8988T (cell line): ENCODE measurements around the gene DGKG.

ENCODE experiments used
- DNase-seq: peaks from one replicate; pipeline ENCODE4 v3.0.0; 2011

Gene DGKG

DNA sequence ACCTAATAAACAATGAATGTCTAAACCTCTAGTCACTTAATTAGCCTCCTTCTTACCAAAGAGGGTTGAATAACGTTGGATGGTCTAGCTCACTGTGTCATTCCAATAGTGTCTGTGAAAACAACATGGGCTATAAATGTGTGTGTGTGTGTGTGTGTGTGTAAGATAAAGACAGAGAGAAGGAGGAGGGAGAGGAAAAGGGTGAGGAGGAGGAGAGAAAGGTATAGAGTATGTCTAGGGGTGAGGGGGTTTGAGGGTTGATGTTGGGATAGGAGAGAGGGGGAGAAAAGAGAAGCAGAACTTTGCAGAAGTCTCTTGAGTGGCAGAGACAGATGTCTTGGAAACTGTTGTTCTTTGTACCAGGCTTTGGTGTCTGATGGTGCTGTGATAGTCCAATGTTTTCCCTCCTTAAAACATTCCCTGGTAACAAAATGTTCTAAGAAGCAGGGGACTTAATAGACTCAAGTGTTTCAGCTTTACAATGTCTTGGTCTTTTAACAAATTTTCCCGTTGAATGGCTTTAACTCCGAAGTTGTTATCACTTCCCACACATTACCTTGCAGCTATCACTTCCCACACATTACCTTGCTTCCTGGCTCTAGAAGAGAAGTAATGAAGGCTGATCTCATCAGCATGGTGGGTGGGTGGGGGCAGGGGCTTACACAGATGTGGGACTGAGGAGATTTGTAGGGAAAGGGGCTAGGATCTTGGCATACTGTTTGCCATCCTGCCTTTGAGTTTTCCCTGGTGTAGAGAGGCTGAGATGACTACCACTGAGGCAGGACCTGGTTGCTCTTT lies 195.3 kb downstream of the DGKG start:
- no peak for DNase-seq

DNA sequence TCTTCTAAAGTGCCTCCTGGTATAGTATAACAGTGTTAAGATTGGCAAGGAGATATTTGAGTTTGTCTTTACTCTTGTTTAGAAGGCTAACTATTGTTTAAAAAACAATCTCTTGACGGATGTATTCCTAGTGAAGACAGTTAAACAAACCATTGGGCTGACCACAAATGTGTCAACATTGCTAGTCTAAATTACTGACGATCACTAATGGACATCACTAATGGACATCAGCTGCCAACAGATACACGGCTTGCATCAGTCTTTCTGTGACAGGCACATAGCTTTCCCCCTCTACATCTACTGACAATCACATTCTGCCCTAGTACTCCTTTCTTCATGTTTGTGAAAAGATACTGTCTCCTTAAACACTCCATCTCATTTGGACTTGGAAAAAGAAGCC lies 196.0 kb downstream of the DGKG start:
- no peak for DNase-seq

DNA sequence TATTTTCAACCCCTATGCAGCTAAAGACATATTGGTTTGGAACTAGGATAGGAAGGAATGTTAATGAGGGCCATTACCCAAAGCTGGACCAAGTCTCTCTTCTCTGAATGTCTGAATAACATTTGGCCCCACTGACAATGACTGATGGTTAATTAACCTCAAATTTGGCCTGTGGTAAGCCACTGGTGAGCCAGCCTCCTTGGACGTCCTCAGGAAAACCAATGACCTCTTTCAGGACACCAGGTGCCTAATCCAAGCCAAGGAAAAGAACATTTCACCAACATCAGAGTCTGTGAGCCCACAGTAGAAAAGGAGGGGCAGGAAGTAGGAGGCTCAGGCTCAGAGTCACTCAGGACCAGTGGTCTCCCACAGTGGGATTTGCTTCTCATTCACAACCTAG lies 196.7 kb downstream of the DGKG start:
- DNase-seq = no peak

DNA sequence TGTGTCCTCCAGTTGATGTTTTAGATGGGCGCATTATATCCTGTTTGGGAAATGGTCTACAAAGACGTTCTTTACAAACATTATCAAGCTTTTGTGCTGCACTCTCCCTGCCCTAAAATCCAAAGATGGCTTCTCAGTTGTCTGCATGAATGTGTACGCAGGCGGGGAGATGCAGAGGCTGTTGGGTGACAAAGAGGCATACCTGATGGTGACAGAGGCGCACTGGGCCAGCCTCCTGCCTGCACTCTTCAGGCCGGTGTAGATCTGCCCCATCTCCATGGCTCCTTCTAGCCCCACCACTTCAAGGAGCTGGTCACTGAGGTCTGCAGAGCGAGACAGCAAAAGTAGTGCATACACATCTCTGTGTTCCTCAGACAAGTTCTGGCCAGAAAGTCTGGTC lies 197.3 kb downstream of the DGKG start:
- no peak for DNase-seq

DNA sequence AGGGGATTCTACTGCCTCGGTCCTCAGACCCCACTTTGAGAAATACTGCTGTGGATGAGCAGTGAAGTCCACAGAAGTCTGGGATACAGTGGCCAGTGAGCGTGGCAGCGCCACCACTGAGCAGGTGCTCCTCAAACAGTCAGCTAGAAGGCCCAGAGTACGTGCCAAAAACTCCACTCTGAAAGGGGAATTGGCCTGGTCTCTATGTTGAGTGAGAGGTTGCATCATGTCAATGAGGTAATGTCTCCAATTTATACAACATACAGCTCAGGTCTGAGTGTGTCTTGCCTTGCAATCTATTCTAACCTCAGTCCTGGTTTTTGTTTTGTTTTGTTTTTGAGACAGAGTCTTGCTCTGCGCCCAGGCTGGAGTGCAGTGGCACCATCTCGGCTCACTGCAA lies 199.8 kb downstream of the DGKG start:
- DNase-seq = no peak

DNA sequence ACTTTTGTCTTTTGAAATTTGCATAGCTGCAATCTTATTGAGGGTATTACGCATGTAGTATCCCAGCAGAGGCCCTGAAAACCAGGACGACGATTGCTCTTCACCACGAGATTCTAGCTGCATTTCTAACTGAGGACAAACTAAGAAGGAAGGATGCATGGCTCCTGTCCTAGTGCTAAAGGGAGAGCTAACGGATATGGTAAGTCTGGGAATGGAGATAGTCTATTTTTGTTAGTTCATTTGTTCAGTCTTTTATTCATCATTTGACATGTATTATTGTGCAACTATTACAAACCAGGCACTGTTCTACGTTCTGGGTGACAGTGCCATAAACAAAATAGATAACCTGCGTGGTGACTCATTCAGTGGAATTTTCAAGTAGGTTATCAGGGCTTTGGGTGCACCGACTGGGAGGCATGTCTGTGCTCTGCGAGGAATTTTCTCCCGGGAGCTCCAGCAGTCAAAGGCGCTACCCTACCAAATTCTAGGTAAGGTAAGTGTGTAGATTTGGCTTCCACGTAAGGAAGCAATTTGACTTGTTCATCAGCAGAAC lies 201.3 kb downstream of the DGKG start:
- no peak for DNase-seq

DNA sequence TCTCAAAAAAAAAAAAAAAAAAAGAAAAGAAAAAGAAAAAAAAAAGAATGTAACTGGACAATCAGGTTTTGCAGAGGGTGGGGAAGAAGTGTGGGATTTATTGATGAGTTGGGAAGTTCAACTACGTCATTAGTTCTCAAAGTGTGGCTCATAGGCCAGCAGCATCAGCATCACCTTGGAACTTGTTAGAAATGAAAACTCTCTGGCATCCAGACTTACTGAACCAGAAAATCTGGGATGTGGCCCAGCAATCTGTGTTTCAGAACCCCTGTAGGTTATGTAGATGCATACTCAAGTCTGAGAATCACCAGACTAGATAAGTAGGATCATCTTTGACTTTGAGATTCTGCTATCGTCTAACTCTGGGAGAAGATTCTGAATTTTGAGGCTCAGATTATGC lies 207.4 kb downstream of the DGKG start:
- DNase-seq = no peak

DNA sequence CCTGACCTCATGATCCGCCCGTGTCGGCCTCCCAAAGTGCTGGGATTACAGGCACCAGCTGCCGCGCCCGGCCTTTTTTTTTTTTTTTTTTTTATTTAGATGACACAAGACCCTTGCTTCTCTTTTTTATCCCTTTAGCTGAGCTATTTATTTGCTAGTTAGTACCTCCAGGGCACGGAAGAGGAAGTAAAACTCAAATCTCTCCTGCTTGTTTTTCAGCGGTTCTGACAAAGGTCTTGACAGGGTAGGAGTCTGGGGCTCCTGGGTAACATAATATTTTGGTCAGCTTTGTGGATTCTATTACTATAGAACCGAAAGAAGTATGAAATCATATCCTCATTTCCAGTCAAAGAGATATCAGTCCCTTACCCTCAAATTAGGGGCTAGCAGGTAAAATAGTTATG lies 209.1 kb downstream of the DGKG start:
- DNase-seq = no peak

DNA sequence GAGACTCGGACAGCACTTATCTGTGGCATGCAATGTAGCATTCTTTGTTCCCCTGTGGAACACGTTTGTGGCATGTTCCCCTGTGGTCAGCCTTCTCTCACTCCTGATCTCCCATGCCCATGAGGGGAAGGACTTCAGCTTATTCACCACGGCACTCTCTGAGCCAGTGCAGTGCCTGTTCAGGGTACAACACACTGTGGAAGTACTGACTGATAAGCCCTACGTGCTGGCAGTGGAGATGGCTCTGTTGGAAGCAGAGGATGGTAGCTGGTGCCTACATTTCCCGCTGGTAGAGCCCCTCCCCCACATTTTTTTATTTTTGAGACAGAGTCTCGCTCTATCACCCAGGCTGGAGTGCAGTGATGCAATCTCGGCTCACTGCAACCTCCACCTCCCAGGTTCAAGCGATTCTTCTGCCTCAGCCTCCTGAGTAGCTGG lies 209.7 kb downstream of the DGKG start:
- no peak for DNase-seq

DNA sequence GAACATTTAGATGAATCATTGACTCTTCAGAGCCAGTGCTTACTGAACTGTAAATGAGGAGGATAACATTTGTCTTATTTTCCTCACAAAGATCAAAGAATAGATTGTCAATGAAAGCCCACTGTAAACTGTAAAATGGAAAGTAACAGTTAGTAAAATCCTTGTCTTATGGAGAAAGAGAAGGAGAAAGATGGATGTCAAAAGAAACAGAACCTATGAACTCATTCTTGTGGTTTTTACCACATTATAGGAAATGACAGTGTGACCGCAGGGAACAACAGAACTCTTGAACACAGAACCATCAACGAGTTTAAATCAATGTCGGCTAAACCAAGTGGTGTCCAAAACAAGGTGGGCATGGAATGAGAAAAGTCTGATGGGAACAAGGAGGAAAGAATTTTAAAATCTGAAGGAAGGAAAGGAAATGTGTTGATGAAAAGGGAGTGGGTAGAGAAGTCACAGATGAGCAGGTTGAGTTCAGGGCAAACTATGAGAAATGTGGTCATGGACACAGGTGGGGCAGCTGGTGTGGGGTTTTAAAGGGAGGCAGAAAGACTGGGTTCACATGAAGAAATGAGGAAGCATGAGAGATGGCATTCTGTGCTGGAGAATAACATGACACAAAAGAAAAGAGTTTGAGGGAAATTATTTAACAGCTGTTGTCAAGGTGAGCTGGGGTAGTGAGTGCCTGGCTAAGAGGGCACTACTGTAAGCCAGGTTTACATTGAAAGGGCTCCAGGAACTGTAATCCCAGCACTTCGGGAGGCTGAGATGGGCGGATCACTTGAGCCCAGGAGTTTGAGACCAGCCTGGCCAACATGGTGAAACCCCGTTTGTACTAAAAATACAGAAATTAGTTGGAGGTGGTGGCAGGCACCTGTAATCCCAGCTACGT lies 210.7 kb downstream of the DGKG start:
- no peak for DNase-seq

DNA sequence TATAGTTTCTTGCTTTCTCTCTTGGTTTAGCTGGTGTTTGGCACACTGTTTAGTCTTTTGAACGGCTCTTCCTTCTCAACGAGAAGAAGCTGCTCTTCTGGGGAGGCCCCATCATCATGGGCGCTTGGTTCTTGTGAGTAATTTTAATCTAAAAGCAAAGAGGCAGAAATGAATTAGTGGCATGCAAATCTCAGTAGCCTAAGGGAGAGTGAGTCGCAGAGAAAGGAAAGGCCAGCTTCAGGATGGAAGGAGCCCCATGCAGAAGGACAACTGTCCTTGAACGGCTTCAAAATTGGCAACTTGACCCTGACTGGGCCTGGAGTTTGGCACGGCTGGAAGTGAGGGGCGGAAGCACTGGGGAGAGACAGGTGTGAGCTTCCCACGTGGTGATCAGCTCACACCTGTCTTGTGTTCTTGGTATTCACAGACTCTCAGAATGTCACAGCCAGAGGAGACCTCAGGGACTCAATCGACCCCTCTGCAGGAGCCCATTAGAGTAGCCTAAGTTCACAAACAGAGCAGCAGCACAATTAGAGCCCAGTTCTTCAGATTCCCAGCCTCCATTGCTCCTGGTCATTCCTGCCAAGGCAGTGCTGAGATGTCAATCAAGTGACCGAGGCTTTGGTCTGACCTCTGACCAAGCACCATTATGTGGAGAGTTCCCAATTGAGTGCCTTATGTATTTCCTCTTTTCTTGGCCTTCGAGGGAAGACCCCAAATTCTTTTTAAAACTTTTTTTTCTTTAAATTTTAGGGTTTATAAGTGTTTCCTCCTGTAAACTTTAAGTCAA lies 211.8 kb downstream of the DGKG start:
- DNase-seq = no peak

DNA sequence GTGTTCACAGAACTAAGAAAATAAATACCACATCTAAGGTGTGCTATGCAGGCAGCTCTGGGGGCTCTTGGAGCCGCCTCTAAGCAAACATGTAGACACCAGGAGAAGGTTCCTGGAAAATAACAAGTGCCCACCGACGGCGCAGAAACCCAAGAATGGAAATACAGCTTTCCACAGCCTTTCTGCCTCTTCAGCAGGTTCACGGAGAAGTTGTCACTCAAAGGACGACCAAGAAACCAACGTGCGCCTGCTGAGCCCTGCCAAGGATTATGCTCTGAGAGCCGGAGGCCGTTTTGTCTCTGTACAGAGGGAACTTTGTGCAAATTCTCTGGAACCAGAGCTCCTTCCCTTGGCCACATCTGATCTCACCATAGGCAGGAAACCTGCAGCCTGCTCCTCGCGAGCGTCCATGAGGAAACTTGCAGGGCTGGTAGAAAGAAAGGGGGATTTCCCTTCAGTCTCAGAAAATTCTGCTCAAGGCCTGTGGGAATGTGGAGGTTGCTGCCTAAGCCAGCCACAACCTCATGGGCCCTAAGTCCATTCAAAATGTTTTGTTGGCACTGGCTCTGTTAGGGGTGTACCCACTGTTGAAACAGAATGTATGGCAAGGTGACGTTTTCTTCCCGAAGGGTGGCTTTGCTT lies 212.6 kb downstream of the DGKG start:
- DNase-seq = no peak

DNA sequence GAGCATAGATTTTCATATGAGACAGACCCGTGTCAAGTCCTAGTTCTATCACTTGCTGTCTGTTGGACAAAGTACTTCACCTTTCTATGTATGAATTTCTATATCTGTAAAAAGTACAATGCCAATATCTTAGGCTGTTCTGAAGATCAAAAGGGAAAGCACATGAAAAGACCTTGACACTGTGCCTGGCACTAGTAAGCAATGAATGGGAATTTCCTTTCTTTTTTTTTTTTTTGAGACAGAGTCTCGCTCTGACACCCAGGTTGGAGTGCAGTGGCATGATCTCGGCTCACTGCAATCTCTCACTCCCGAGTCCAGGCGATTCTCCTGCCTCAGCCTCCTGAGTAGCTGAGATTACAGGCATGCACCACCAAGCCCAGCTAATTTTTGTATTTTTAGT lies 217.8 kb downstream of the DGKG start:
- no peak for DNase-seq

DNA sequence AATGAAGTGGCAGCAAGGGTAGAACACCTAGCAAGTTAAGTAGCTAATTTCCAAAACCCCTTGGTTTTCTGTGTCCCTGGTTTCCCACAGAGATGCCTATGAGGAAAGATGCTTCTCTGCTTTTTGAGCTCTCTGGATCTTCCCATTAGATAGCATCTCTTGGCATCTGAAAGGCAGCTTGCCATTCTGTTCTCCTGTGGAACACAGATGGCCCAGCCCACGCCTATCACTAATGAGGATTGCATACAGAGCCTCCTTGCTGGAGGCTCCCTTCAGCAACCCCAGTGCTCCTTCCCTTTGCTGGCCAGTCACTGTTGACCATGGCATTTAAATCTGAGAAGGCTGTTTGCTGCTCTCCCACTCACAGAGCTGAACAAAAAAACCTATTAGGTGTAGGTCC lies 218.8 kb downstream of the DGKG start:
- no peak for DNase-seq

DNA sequence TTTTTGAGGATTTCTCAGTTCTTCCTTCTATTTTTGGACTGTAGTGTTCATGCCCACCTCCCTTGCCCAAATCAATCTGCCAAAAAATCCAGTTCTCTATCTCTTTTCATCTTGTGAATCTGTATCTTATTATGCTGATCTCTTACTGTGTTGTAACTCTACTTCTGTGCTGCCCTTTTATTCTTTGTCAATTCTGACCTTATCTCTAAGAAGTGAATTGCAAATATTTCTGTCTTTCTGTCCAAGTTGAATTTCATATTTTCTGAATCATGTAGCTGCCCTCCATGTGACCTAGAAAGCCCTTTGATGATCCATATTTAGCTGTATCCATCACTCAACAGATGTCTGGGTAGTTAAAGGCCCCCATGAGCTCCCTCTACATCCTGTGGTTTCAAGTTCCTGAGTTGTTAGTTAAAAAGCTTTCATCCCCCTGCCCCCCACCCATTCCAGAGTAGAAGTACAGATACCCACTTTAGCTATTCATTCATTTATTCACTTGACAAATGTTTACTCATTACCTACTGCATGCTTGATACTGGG lies 219.6 kb downstream of the DGKG start:
- no peak for DNase-seq

DNA sequence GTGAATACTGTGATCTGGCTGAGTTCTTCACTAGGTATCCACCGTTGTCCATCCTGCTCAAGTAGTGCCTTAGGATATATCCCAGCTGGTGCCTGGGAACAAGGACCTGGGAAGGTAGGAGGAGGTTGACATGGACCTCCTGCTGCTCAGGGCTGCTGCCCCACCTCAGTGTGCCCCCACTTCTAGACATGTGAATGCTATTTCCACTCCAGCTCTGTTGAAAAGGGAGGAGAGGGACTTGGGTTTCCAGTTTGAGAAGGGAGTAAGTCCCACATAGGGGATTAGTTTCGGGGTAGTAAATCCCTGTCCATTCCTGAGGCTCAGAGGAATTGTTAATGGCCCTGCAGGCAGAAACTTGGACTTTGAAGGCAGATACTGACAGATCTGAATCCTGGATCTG lies 220.2 kb downstream of the DGKG start:
- no peak for DNase-seq

DNA sequence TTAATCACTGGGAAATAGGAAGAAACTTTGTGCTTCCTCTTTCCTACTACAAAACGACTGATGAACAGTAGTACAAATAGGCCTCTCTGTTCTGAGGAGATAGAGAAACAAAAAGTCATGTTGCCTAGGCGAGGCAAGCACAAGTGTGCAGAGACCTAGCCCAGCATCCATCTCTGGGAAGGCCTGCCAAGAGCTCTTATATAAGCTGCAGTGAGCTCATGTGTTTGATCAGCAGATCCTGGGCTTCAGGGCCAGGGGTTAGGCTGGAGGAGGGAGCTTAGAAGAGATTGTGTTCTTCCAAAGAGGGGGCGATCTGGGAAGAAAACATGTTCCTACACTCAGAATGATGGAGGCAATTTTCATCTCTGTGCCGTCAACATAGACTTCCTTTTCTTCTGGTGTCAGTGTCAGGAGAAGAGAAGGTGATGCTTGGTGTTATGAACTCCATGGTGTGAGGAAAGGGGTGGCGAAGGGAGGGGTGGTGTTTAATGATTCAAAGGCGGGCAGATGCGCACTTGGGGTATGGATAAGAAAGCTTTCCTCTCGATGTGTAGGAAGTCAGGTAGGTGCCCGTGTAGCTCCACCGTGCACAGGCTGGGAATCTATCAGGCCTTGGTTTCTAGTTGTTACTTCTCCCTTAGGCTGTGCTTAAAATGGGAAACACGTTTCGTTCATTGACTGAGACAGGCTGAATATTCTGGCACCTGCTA lies 223.6 kb downstream of the DGKG start:
- DNase-seq = no peak

DNA sequence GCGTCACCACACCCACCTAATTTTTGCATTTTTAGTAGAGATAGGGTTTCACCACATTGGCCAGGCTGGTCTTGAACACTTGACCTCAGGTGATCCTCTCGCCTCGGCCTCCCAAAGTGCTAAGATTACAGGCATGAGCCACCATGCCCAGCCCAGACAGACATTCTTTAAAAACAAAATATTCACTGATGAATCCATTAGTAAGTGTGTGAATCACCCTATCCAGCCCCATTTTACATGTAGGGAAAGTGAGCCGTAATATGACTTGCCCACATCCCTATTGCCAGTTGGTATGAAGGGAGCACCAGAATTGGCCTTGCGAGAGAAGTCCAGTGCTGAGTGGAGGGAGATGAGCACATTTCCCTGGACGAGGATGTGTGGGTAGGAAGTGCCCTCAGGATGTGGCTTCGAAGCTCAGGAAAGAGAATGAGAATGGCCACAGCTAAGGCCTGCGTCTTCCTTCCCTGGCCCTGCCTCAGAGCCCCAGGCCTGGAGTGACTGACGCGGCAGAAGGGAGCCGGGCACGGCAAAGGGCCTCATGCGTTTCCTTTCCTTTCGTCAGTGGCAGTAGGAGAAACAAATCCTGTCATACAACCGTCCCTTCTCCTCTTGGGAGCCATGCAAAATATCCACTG lies 224.9 kb downstream of the DGKG start:
- no peak for DNase-seq

DNA sequence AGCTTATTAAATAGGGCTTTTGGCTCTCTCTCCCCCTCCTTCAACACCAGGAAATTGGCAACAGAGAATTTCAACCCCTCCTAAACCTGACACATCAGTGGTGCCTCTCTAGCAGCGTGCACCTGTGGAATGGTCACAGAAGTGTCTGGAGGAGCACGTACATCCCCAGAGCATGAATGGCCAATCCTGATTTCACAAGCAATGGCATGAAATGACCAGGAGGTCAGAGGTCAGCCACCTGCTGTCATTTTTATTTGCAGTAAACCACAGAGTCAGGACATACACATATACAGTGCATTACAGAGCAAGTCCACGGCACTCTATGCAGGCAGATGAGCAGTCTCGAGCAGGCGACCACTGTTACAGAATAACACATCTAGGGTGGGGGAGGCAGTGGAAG lies 228.1 kb downstream of the DGKG start:
- DNase-seq = no peak

DNA sequence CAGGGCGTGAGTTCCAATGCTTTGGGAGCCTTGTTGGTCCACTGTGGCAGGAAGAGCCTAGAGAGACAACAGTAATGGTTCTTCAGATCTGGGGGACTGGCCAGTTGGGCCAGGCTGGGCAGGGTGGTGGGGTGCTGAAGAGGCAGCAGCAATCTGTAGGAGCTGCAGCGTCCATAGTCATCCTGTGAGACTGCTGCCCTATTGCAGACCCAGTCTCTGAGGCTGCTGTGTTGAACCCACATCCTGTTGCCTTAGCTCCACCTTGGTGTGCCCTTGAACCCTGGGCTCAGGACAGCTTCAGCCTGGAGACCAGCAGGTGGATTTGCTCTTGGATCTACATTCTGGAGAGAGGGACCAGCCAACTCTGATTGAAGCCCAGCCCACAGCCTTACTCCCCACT lies 229.5 kb downstream of the DGKG start:
- no peak for DNase-seq

DNA sequence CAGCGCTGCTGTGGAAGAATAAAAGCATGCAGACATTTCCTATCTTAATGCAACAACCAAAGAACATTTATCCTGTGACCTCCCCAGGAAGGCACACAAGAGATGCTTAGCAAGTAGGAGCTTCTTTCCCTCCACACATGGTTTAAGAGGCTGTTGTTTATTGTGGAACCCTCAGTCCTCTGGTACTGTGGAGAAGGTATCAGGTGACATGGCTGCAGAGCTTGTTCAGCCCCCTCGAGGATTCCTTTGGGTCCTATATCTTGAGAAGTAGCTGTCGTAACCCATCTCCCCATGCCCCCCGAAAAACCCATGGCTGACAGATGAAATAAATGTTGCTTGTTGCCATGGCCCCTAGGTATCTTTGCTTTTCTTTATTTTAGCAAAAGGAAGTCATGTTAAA lies 232.8 kb downstream of the DGKG start:
- DNase-seq = no peak
